DOHH2 (cell line): Measurements from ENCODE around the gene GOLM1.

Source experiments
- H3F3A ChIP-seq: fragments of 200-600 bp; sonication (generic), shearing (Covaris generic); 2 replicates; pipeline ENCODE4 v1.6.0; 2016; ENCODE audit warnings: antibody characterized with exemption, mild to moderate bottlenecking; ENCODE audit not compliant: control insufficient read depth, insufficient read depth
- H3K27ac ChIP-seq: fragments of 200-600 bp; sonication (generic); 2 replicates; pipeline ENCODE4 v1.5.1; 2014; ENCODE audit warnings: low read depth, mild to moderate bottlenecking, low read length, moderate library complexity
- H3K27me3 ChIP-seq: fragments of 200-600 bp; sonication (generic); 2 replicates; pipeline ENCODE4 v1.6.1; 2014; ENCODE audit warnings: mild to moderate bottlenecking, low read length, mixed read lengths; ENCODE audit not compliant: control insufficient read depth
- H3K36me3 ChIP-seq: fragments of 200-600 bp; sonication (generic); 2 replicates; pipeline ENCODE4 v1.6.1; 2014; ENCODE audit warnings: mild to moderate bottlenecking, low read length, moderate library complexity, mixed read lengths; ENCODE audit not compliant: control insufficient read depth
- H3K4me1 ChIP-seq: fragments of 200-600 bp; sonication (generic); 2 replicates; pipeline ENCODE4 v1.6.1; 2014; ENCODE audit warnings: mild to moderate bottlenecking, low read length, mixed read lengths; ENCODE audit not compliant: control insufficient read depth
- H3K4me2 ChIP-seq: fragments of 200-600 bp; sonication (generic); 2 replicates; pipeline ENCODE4 v1.6.0; 2014; ENCODE audit warnings: mild to moderate bottlenecking, low read length, moderate library complexity
- H3K4me3 ChIP-seq: fragments of 200-600 bp; sonication (generic); 2 replicates; pipeline ENCODE4 v1.5.1; 2014; ENCODE audit warnings: mild to moderate bottlenecking, low read length, mixed read lengths
- H3K79me2 ChIP-seq: fragments of 200-600 bp; sonication (generic); 2 replicates; pipeline ENCODE4 v1.6.1; 2014; ENCODE audit warnings: mild to moderate bottlenecking, low read length, mixed read lengths; ENCODE audit not compliant: control insufficient read depth
- H3K9me2 ChIP-seq: fragments of 200-600 bp; sonication (generic); replicated peaks from 2 replicates; pipeline ENCODE4 v1.6.1; 2014; ENCODE audit warnings: mild to moderate bottlenecking, low read length, mixed read lengths; ENCODE audit not compliant: control insufficient read depth
- H3K9me3 ChIP-seq: fragments of 200-600 bp; sonication (generic); 2 replicates; pipeline ENCODE4 v1.6.1; 2014; ENCODE audit warnings: antibody characterized with exemption, low read length, mixed read lengths; ENCODE audit not compliant: control insufficient read depth, insufficient read depth
- H4K20me1 ChIP-seq: fragments of 200-600 bp; sonication (generic); 2 replicates; pipeline ENCODE4 v1.6.0; 2014; ENCODE audit warnings: low read depth, mild to moderate bottlenecking, antibody characterized with exemption, low read length, moderate library complexity; ENCODE audit not compliant: control insufficient read depth, insufficient read depth
- CTCF ChIP-seq: fragments of 200-600 bp; sonication (generic); IDR thresholded peaks from one replicate; pipeline ENCODE4 v1.5.1; 2014; ENCODE audit warnings: antibody characterized with exemption, mild to moderate bottlenecking, low read depth, low read length; ENCODE audit not compliant: poor library complexity, severe bottlenecking
- EZH2phosphoT487 ChIP-seq: fragments of 200-600 bp; sonication (generic); IDR thresholded peaks from 2 replicates; pipeline ENCODE4 v1.6.1; 2017; ENCODE audit warnings: borderline replicate concordance, mild to moderate bottlenecking, antibody characterized with exemption, low read length, moderate library complexity, mixed read lengths

The GOLM1 gene

GRCh38 chr9:86082870-86083269 lies 16.5 kb downstream of the GOLM1 start:
- no peaks in the 10 kb centered on the region for H3K9me2 ChIP-seq
- H3K9me3 ChIP-seq = no peaks in the 10 kb centered on the region
- H3K4me3 ChIP-seq = no peak overlapping the region
- TF ChIP-seq EZH2phosphoT487 (no peak), CTCF (no peak)
- H3K79me2 ChIP-seq = no peaks in the 10 kb centered on the region
- H3K4me1 ChIP-seq = no peaks in the 10 kb centered on the region
- no peaks in the 10 kb centered on the region for H3F3A ChIP-seq
- H3K27ac ChIP-seq = no peak overlapping the region
- no peaks in the 10 kb centered on the region for H3K27me3 ChIP-seq
- no peaks in the 10 kb centered on the region for H3K36me3 ChIP-seq
- H4K20me1 ChIP-seq = no peaks in the 10 kb centered on the region
- no peak overlapping the region for H3K4me2 ChIP-seq

GRCh38 chr9:86079865-86080469 lies 19.4 kb downstream of the GOLM1 start:
- no peaks in the 10 kb centered on the region for H3K27me3 ChIP-seq
- no peak overlapping the region for H3K4me2 ChIP-seq
- no peaks in the 10 kb centered on the region for H4K20me1 ChIP-seq
- no peaks in the 10 kb centered on the region for H3K4me1 ChIP-seq
- H3K4me3 ChIP-seq = no peak overlapping the region
- H3K36me3 ChIP-seq = no peaks in the 10 kb centered on the region
- no peak overlapping the region for H3K27ac ChIP-seq
- no peaks in the 10 kb centered on the region for H3F3A ChIP-seq
- H3K9me3 ChIP-seq = no peaks in the 10 kb centered on the region
- no peaks in the 10 kb centered on the region for H3K9me2 ChIP-seq
- H3K79me2 ChIP-seq = no peaks in the 10 kb centered on the region
- TF ChIP-seq CTCF = no peak
- TF ChIP-seq EZH2phosphoT487 = no peak

- Histone ChIP-seq H3K79me2 (no peaks in the 10 kb centered on the region), H3K9me3 (no peaks in the 10 kb centered on the region), H3F3A (no peaks in the 10 kb centered on the region), H3K27ac (no peak overlapping the region), H3K36me3 (no peaks in the 10 kb centered on the region), H3K4me1 (no peaks in the 10 kb centered on the region), H3K4me2 (no peak overlapping the region), H3K27me3 (no peaks in the 10 kb centered on the region), H3K4me3 (no peak overlapping the region), H3K9me2 (no peaks in the 10 kb centered on the region), H4K20me1 (no peaks in the 10 kb centered on the region)
- TF ChIP-seq CTCF = no peak
- no peak for TF ChIP-seq EZH2phosphoT487
These were observed 19.9 kb downstream of the GOLM1 start for GRCh38 chr9:86079421-86079831.
